GM06990 (cell line): ENCODE results near the gene TCP11L2.
"Not testable (repeated sequence)": the region's sequence is repeated elsewhere in the genome, so short reads cannot be mapped to it uniquely, and the experiment has no call there.

Source experiments
- DNase-seq: peaks from one replicate; pipeline ENCODE4 v3.0.0-alpha.2; 2011; ENCODE audit not compliant: insufficient read length; ENCODE audit errors: extremely low read depth
- H3K27me3 ChIP-seq: replicated peaks from 2 replicates; pipeline ENCODE4 v1.6.0; 2011; ENCODE audit warnings: low read length; ENCODE audit not compliant: control insufficient read depth, insufficient read depth
- H3K36me3 ChIP-seq: 2 replicates; pipeline ENCODE4 v1.5.1; 2011; ENCODE audit warnings: low read length; ENCODE audit not compliant: control insufficient read depth, insufficient read depth
- H3K4me3 ChIP-seq: replicated peaks from 2 replicates; pipeline ENCODE4 v1.5.1; 2011; ENCODE audit warnings: low read depth, mild to moderate bottlenecking, control low read depth, low read length
- CTCF ChIP-seq: IDR thresholded peaks from 2 replicates; pipeline ENCODE4 v1.5.1; 2011; ENCODE audit warnings: low read length, control low read depth, mild to moderate bottlenecking, inconsistent platforms; ENCODE audit not compliant: insufficient read depth, poor library complexity, severe bottlenecking

The TCP11L2 gene

GRCh38 chr12:106309671-106310505 lies 7.4 kb downstream of the TCP11L2 start:
- TF ChIP-seq CTCF, result no peak
- no peak for DNase-seq
- Histone ChIP-seq H3K4me3 (no peak overlapping the region), H3K27me3 (no peaks in the 10 kb centered on the region), H3K36me3 (no peaks in the 10 kb centered on the region)

- DNase-seq, result no peak
- Histone ChIP-seq H3K4me3 (no peak overlapping the region), H3K27me3 (no peaks in the 10 kb centered on the region), H3K36me3 (no peaks in the 10 kb centered on the region)
- no peak for TF ChIP-seq CTCF
Measured at GRCh38 chr12:106310687-106311086, 8.2 kb downstream of the TCP11L2 start.

- H3K27me3 ChIP-seq, result no peaks in the 10 kb centered on the region
- no peak for TF ChIP-seq CTCF
- no peaks in the 10 kb centered on the region for H3K36me3 ChIP-seq
- no peak for DNase-seq
- H3K4me3 ChIP-seq, result no peak overlapping the region
Measured at GRCh38 chr12:106311139-106311538, 8.6 kb downstream of the TCP11L2 start.

- H3K27me3 ChIP-seq, H3K36me3 ChIP-seq, H3K4me3 ChIP-seq, DNase-seq: not testable (repeated sequence)
Measured at GRCh38 chr12:106313413-106313812, 10.9 kb downstream of the TCP11L2 start.

GRCh38 chr12:106315523-106315922 lies 13.0 kb downstream of the TCP11L2 start:
- Histone ChIP-seq H3K36me3 (no peaks in the 10 kb centered on the region), H3K4me3 (no peak overlapping the region), H3K27me3 (no peaks in the 10 kb centered on the region)
- no peak for DNase-seq
- TF ChIP-seq CTCF, result no peak

- Histone ChIP-seq H3K4me3 (no peak overlapping the region), H3K36me3 (no peaks in the 10 kb centered on the region), H3K27me3 (no peaks in the 10 kb centered on the region)
- no peak for TF ChIP-seq CTCF
- no peak for DNase-seq
Measured at GRCh38 chr12:106317406-106318082, 15.0 kb downstream of the TCP11L2 start.
